NCI-H526 (cell line): Measurements from ENCODE around the gene RSU1.
"Not testable (repeated sequence)": the region's sequence is repeated elsewhere in the genome, so short reads cannot be mapped to it uniquely, and the experiment has no call there.

Source experiments
- DNase-seq, 2 experiments: peaks; one replicate each; lab custom pipeline; 2025; lab: John Stamatoyannopoulos, UW

Gene RSU1

GRCh38 chr10:16817125-16818019 is at the start of gene RSU1:
Gene RSU1, minus strand, starts transcription at chr10:16817424. Its CDS starts 343 bp downstream, at chr10:16817081.
- peak; percentile 97 to 99 for DNase-seq

GRCh38 chr10:16866541-16867275 is 49.5 kb upstream of the RSU1 start:
- DNase-seq, result no peak

GRCh38 chr10:16865766-16866165 is 48.5 kb upstream of the RSU1 start:
- DNase-seq, result no peak

- DNase-seq, result no peak
Observed at GRCh38 chr10:16863766-16864165, 46.5 kb upstream of the RSU1 start.

GRCh38 chr10:16857419-16857818 is 40.2 kb upstream of the RSU1 start:
- DNase-seq, result no peak

GRCh38 chr10:16856567-16856966 is 39.3 kb upstream of the RSU1 start:
- DNase-seq, result peak in 1 of 2 experiments; percentile 9

GRCh38 chr10:16856092-16856491 is 38.9 kb upstream of the RSU1 start:
- DNase-seq, result no peak

GRCh38 chr10:16854623-16855022 is 37.4 kb upstream of the RSU1 start:
- no peak for DNase-seq

GRCh38 chr10:16853809-16854208 is 36.6 kb upstream of the RSU1 start:
- no peak for DNase-seq

GRCh38 chr10:16853201-16853600 is 36.0 kb upstream of the RSU1 start:
- DNase-seq, result peak in 1 of 2 experiments; percentile 21

GRCh38 chr10:16852624-16853023 is 35.4 kb upstream of the RSU1 start:
- no peak for DNase-seq

- DNase-seq, result no peak
Observed at GRCh38 chr10:16848562-16849154, 31.4 kb upstream of the RSU1 start.

GRCh38 chr10:16847644-16848043 is 30.4 kb upstream of the RSU1 start:
- DNase-seq, result no peak

- DNase-seq, result no peak
Observed at GRCh38 chr10:16845248-16845647, 28.0 kb upstream of the RSU1 start.

- peak; percentile 13 to 87 for DNase-seq
Observed at GRCh38 chr10:16843252-16843870, 26.1 kb upstream of the RSU1 start.

GRCh38 chr10:16835228-16835627 is 18.0 kb upstream of the RSU1 start:
- no peak for DNase-seq

GRCh38 chr10:16832351-16833080 is 15.3 kb upstream of the RSU1 start:
- DNase-seq, result no peak

- DNase-seq, result no peak
Observed at GRCh38 chr10:16828701-16829175, 11.5 kb upstream of the RSU1 start.

GRCh38 chr10:16828114-16828568 is 10.9 kb upstream of the RSU1 start:
- peak; percentile 48 to 86 for DNase-seq

GRCh38 chr10:16827474-16827873 is 10.2 kb upstream of the RSU1 start:
- DNase-seq, result not testable (repeated sequence)

- no peak for DNase-seq
Observed at GRCh38 chr10:16822726-16823360, 5.6 kb upstream of the RSU1 start.
